Trophoblast cell (in vitro differentiated cells and primary cell): Measurements from ENCODE around the gene DUSP10.

Experiments
- DNase-seq, 2 donors: peaks; one replicate each; pipeline ENCODE4 v3.0.0-alpha.2; 2016
- H2AFZ ChIP-seq: 2 replicates; pipeline ENCODE4 v1.6.1; 2013; ENCODE audit warnings: low read length, moderate library complexity, mild to moderate bottlenecking; ENCODE audit not compliant: insufficient read depth, poor library complexity
- H2AK5ac ChIP-seq: 2 replicates; pipeline ENCODE4 v1.6.1; 2013; ENCODE audit warnings: mild to moderate bottlenecking, low read length
- H2BK120ac ChIP-seq: 2 replicates; pipeline ENCODE4 v1.6.1; 2013; ENCODE audit warnings: low read length, mild to moderate bottlenecking, moderate library complexity; ENCODE audit not compliant: insufficient read depth, poor library complexity
- H2BK12ac ChIP-seq: 2 replicates; pipeline ENCODE4 v1.6.1; 2013; ENCODE audit warnings: mild to moderate bottlenecking, low read length, moderate library complexity
- H2BK5ac ChIP-seq: 2 replicates; pipeline ENCODE4 v1.6.1; 2013; ENCODE audit warnings: low read length, low read depth, moderate library complexity, mild to moderate bottlenecking; ENCODE audit not compliant: poor library complexity
- H3K14ac ChIP-seq: 2 replicates; pipeline ENCODE4 v1.6.1; 2013; ENCODE audit warnings: mild to moderate bottlenecking, low read length
- H3K18ac ChIP-seq: 2 replicates; pipeline ENCODE4 v1.6.1; 2013; ENCODE audit warnings: mild to moderate bottlenecking, low read length
- H3K23ac ChIP-seq: 2 replicates; pipeline ENCODE4 v1.6.1; 2013; ENCODE audit warnings: low read length
- H3K27ac ChIP-seq: 2 replicates; pipeline ENCODE4 v1.5.1; 2013; ENCODE audit warnings: low read depth, mild to moderate bottlenecking, inconsistent platforms, low read length, moderate library complexity
- H3K27me3 ChIP-seq: 2 replicates; pipeline ENCODE4 v1.6.1; 2013; ENCODE audit warnings: inconsistent platforms, mild to moderate bottlenecking, low read length, moderate library complexity; ENCODE audit not compliant: insufficient read depth
- H3K36me3 ChIP-seq, 2 experiments: 1 replicate in 1 of 2; 2 replicates in 1 of 2; pipeline ENCODE4 v1.6.1; 2013; ENCODE audit warnings: low read length in 2 of 2, mild to moderate bottlenecking in 2 of 2, moderate library complexity in 1 of 2; ENCODE audit not compliant: insufficient read depth in 2 of 2, control insufficient read depth in 1 of 2
- H3K4ac ChIP-seq: 2 replicates; pipeline ENCODE4 v1.6.1; 2013; ENCODE audit warnings: low read depth, mild to moderate bottlenecking, low read length, moderate library complexity
- H3K4me1 ChIP-seq, 2 experiments: 1 replicate in 1 of 2; 2 replicates in 1 of 2; pipeline ENCODE4 v1.6.1; 2013; ENCODE audit warnings: low read length in 2 of 2, mild to moderate bottlenecking in 2 of 2, moderate library complexity in 1 of 2; ENCODE audit not compliant: insufficient read depth in 2 of 2, control insufficient read depth in 1 of 2
- H3K4me2 ChIP-seq: 2 replicates; pipeline ENCODE4 v1.6.1; 2013; ENCODE audit warnings: inconsistent platforms, mild to moderate bottlenecking, low read length, moderate library complexity
- H3K4me3 ChIP-seq: 2 replicates; pipeline ENCODE4 v1.5.1; 2013; ENCODE audit warnings: mild to moderate bottlenecking, low read depth, low read length, inconsistent platforms
- H3K79me1 ChIP-seq: one replicate; pipeline ENCODE4 v1.6.1; 2013; ENCODE audit warnings: low read length
- H3K79me2 ChIP-seq: 2 replicates; pipeline ENCODE4 v1.6.1; 2013; ENCODE audit warnings: low read length, mild to moderate bottlenecking; ENCODE audit not compliant: control insufficient read depth, insufficient read depth, poor library complexity
- H3K9ac ChIP-seq: 2 replicates; pipeline ENCODE4 v1.6.1; 2013; ENCODE audit warnings: mild to moderate bottlenecking, low read length
- H3K9me3 ChIP-seq: 2 replicates; pipeline ENCODE4 v1.6.1; 2013; ENCODE audit warnings: low read depth, mild to moderate bottlenecking, control low read depth, inconsistent platforms, low read length; ENCODE audit not compliant: insufficient read depth
- H4K12ac ChIP-seq: 2 replicates; pipeline ENCODE4 v1.6.1; 2013; ENCODE audit warnings: low read depth, mild to moderate bottlenecking, low read length, moderate library complexity
- H4K8ac ChIP-seq: 2 replicates; pipeline ENCODE4 v1.6.1; 2013; ENCODE audit warnings: low read depth, mild to moderate bottlenecking, low read length, moderate library complexity
- H4K91ac ChIP-seq: one replicate; pipeline ENCODE4 v1.6.1; 2013; ENCODE audit warnings: low read depth, mild to moderate bottlenecking, low read length, moderate library complexity
- WGBS: extraction: QIAGEN DNeasy Blood & Tissue Kit; methylation state at CpG from one replicate; pipeline ENCODE4 v1.1.7; 2013; ENCODE audit warnings: missing lambda C conversion rate; ENCODE audit not compliant: insufficient read length, insufficient coverage; ENCODE audit errors: extremely low coverage; 5-methylcytosine and 5-hydroxymethylcytosine counted together

The DUSP10 gene

DNA sequence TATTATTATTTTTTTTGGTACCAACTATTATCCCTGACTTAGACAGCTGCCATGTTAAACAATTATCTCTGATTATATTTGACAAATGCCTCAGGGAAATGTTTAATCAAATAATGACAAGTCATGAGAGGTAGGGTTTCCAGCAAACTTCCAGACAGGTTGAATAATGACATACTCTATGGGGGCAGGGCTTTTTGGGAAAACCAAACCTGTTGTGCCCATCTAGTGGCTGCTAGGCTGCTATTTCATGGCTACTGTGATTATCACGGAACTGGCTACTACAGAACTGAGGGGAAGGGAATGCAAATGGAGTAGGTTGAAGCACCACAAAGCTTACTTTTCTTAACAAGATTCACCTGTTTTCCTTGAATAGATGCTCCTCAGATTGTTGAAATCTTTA, 77.6 kb downstream of the DUSP10 start:
- Histone ChIP-seq H4K8ac (no peak overlapping the region), H2BK12ac (peak overlapping the region; percentile 31), H2BK5ac (no peak overlapping the region), H3K18ac (no peak overlapping the region), H3K4me2 (no peak overlapping the region), H2AFZ (no peak overlapping the region), H4K12ac (no peak overlapping the region), H3K27ac (no peak overlapping the region), H3K36me3 (no peaks in the 10 kb centered on the region), H3K4me3 (no peak overlapping the region), H3K9ac (no peak overlapping the region), H3K27me3 (no peaks in the 10 kb centered on the region), H4K91ac (no peak overlapping the region), H3K9me3 (no peaks in the 10 kb centered on the region), H3K23ac (no peak overlapping the region), H2AK5ac (no peak overlapping the region), H3K79me1 (no peaks in the 10 kb centered on the region), H3K4ac (no peak overlapping the region), H2BK120ac (no peak overlapping the region), H3K79me2 (no peaks in the 10 kb centered on the region), H3K4me1 (no peaks in the 10 kb centered on the region), H3K14ac (no peak overlapping the region)
- no CpG with 5 or more reads among the region's 1 CpG for WGBS
- no peak for DNase-seq

DNA sequence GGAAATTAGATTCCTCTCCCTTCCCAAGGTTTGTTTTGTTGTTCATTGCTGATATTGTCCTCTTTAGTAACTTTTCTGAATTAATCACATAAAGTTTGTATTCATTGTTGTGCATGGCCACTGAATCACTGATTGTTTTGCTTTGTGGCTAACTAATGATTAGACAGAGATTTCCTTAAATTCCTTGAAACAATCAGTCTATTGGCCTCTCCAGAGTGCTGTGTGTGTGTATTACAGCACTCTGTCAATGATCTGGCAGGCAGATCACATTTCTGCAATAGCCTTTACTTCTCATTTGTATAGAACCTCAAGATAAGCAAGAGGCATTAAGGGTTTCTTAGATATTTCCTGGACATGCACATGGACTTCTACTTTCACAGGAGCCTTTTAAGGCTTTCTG, 78.6 kb downstream of the DUSP10 start:
- Histone ChIP-seq H3K27me3 (no peaks in the 10 kb centered on the region), H3K4me2 (no peak overlapping the region), H3K4ac (no peak overlapping the region)

DNA sequence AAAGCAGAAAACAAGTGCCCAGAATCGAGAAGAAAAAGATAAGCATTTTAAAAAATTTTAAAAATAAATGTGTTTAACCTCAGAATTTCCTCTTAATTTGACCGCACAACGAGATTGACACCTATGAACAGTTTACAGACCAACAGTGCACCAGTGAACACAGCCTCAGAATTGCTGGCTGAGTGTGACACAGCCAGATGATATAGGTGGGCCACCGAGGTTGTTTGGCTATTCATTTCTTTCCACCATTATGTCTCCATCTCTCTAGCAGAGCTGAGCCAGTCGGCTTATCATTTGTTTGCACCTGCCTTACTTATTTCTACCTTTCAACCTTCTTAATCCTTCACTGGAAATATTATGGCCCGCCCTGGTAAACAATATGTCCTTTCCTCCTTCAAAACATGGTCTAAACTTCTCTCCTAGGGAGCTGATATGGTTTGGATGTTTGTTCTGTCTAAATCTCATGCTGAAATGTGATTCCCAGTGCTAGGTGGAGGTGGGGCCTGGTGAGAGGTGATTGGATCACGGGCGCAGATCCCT, 86.1 kb downstream of the DUSP10 start:
- Histone ChIP-seq H3K4ac (no peak overlapping the region), H4K8ac (no peak overlapping the region), H4K12ac (no peak overlapping the region), H2AK5ac (no peak overlapping the region), H3K9me3 (no peaks in the 10 kb centered on the region), H3K36me3 (no peaks in the 10 kb centered on the region), H2BK120ac (no peak overlapping the region), H3K23ac (no peak overlapping the region), H2BK12ac (no peak overlapping the region), H3K18ac (no peak overlapping the region), H3K79me2 (no peaks in the 10 kb centered on the region), H3K4me1 (no peaks in the 10 kb centered on the region), H3K14ac (no peak overlapping the region), H2AFZ (no peak overlapping the region), H4K91ac (no peak overlapping the region), H3K27me3 (no peaks in the 10 kb centered on the region), H3K9ac (no peak overlapping the region), H3K4me2 (no peak overlapping the region), H3K4me3 (no peak overlapping the region), H3K27ac (no peak overlapping the region), H3K79me1 (no peaks in the 10 kb centered on the region), H2BK5ac (no peak overlapping the region)
- no peak for DNase-seq
- WGBS: no CpG with 5 or more reads among the region's 8 CpGs

More for the DNA sequence above, 78.6 kb downstream of the DUSP10 start:
- no peak for DNase-seq
- no peak overlapping the region for H2AK5ac ChIP-seq
- H2BK12ac ChIP-seq: no peak overlapping the region
- H2AFZ ChIP-seq: no peak overlapping the region
- H4K12ac ChIP-seq: no peak overlapping the region
- no peak overlapping the region for H3K18ac ChIP-seq
- H3K4me3 ChIP-seq: no peak overlapping the region
- no peaks in the 10 kb centered on the region for H3K4me1 ChIP-seq
- H2BK5ac ChIP-seq: no peak overlapping the region
- no peaks in the 10 kb centered on the region for H3K79me1 ChIP-seq
- no peaks in the 10 kb centered on the region for H3K9me3 ChIP-seq
- no peak overlapping the region for H3K14ac ChIP-seq
- H3K27ac ChIP-seq: no peak overlapping the region
- H3K23ac ChIP-seq: no peak overlapping the region
- H3K79me2 ChIP-seq: no peaks in the 10 kb centered on the region
- no peak overlapping the region for H4K8ac ChIP-seq
- no peaks in the 10 kb centered on the region for H3K36me3 ChIP-seq
- no peak overlapping the region for H3K9ac ChIP-seq
- H4K91ac ChIP-seq: no peak overlapping the region
- H2BK120ac ChIP-seq: no peak overlapping the region
